C4-2B (cell line): ENCODE data around the gene CACUL1.

Experiments used
- CTCF ChIP-seq: fragments of 450-650 bp; conservative IDR thresholded peaks from 2 replicates; pipeline ENCODE4 v1.5.1; 2017; ENCODE audit warnings: mild to moderate bottlenecking
- ZFX ChIP-seq: fragments of 450-650 bp; IDR thresholded peaks from 2 replicates; pipeline ENCODE4 v1.6.1; 2017

- TF ChIP-seq CTCF = no peak
- TF ChIP-seq ZFX = no peak
These were observed 2.4 kb downstream of the CACUL1 start for GRCh38 chr10:118752409-118752808.
